Measurements from ENCODE around the gene WNT9A. TPM values are rescaled to one million over a fixed set of nuclear protein-coding genes. Genes with fewer than 3 reads are reported as not detected.
"Not testable (repeated sequence)": the region's sequence is repeated elsewhere in the genome, so short reads cannot be mapped to it uniquely, and the experiment has no call there.

The WNT9A gene
- total RNA-seq, 1 donor from 2014 or later, result 14.6 TPM

GRCh38 chr1:227910511-227911153 is 37.1 kb downstream of the WNT9A start:
- no peak for DNase-seq

GRCh38 chr1:227909923-227910328 is 37.8 kb downstream of the WNT9A start:
- DNase-seq, result not testable (repeated sequence)

- DNase-seq, result no peak
Measured at GRCh38 chr1:227909188-227909587, 38.5 kb downstream of the WNT9A start.

DNA sequence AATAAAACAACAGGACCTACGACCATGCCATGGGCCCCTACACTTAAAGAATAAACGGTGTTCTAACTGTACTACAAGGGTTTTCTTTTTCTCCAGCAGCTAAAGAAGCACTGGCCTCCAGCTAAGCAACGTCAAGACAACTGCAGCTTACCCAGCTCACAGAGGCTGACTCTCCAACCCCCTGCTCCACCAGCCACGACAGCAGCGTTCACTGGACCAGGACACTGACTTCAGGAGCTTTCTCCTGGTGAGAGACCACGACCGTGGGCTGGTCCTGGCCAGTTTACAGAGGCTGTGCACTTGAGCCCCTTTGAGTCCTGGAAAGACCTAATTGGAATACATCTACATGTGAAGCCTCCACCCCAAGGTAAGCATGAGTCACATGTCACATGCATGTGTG is 39.4 kb downstream of the WNT9A start:
- DNase-seq, result no peak

DNA sequence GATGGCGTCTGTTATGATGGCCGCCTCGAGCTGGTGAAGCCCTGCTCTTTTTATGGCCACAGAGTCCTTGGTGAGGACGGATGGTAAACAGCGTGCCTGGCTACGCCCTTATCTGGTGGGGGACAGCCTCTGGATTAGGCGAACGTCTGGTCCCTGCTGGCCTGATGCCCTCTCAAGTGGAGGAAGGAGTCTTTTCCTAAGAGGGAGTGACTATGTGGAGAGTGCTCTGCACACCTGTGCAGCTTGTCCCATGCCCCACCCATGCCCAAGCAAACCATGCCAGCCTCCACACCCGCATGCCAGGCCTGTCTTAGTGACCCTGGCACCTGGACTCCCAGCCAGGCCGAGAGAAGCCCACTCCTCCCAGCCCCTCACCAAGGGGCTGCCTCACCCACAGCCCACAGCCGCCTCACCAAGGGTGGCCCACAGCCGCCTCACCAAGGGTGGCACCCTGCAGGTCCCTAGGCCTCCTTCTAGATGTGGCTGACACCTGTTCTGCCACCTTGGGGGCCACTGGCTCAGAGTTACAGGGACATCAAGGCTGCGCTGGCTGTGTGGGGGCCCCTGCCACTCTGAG is 40.2 kb downstream of the WNT9A start:
- no peak for DNase-seq

- DNase-seq, result no peak
Measured at GRCh38 chr1:227906550-227907071, 41.1 kb downstream of the WNT9A start.

- no peak for DNase-seq
Measured at GRCh38 chr1:227905573-227906487, 41.9 kb downstream of the WNT9A start.

DNA sequence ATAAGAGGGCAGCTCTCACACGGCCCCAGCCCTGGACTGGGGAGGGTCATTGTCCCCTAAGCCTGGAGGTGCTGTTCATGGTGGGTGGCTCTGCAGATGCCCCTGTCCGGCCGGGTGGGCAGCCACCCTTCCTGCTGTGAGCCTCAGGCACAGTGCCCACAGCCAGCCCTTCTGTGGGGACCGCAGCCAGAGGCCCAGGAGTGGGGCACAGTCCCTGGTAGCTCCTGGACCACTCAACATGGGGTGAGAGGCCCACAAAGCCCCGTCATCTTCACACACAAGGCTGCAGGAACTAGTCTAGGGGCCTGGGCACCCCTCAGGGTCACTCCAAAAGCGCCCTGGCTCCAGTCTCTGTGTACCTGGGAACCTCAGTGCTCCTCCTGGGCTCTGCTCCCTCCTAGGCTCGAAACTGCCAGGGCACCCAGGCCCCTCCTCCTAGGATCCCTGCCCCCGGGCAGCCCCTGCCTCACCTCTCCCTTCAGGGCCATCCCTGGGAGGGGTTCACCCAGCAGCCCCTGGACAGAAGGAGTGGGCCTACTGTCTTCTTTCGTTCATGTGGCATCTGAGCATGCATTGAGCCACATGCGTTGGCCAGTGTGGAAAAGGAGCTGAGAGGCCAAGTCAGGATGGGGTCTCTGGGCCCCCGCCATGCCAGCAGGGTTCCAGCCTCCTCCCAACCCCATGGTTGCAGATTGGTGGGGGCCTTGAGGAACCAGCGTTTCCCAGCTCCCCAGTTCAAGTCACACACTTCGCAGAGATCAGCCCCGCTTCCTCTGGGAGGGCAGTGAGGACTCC is 43.0 kb downstream of the WNT9A start:
- DNase-seq, result no peak

- DNase-seq, result peak; percentile 78
Measured at GRCh38 chr1:227903614-227904501, 43.9 kb downstream of the WNT9A start.

DNA sequence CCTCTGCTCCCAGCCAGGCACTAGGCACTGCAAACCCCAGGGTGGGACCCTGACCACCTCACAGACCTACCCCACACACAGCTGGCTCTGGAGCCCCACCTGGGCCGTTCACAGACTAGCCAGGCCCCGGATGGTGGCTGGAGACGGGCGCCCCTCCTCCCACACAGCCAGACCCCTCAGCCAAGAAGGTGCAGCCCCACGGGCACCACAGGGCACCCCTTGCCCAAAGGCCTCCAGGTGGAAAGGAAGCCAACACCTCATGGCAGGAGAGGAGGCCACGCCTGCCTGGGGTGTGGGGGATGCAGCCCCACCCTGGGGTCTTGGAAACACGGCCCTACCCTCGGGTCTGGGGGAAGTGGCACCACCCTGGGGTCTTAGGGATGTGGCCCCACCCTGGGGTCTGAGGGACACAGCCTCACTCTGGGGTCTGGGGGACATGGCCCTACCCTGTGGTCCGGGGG is 44.6 kb downstream of the WNT9A start:
- DNase-seq, result no peak

GRCh38 chr1:227902641-227902990 is 45.1 kb downstream of the WNT9A start:
- DNase-seq, result no peak

DNA sequence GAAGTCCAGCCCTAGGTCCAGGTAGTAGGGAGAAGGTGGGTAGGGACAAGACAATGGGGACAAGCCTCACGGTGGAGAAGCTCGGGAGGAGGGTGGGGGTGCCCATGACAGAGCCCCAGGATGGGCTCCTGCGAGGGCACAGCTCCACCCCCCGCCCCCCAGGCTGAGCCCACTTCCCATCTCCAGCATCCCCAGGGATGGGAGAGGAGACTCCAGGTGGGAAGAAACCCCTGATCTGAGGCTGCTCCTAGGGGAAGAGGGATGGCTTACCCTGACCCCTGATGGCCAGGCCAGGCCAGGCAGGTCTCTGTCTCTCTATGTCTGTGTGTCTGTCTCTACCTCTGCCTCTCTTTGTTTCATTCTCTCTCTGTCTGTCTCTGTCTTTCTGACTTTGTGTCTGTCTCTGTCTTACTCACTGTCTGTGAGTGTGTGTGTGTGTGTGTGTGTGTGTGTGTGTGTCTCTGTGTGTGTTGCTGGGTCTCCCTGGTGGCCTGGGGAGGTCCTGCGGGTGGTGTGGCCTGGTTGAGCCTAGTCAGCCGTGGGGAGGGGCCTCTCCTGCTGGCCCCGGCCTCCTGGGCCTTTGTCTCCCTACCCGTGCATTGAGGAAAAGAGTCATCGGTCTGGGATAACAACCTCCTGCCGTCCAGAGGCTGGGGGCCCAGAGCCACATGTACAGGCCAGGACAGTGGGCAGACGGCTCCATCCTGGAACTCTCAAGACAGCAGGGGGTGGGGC is 45.7 kb downstream of the WNT9A start:
- no peak for DNase-seq

DNA sequence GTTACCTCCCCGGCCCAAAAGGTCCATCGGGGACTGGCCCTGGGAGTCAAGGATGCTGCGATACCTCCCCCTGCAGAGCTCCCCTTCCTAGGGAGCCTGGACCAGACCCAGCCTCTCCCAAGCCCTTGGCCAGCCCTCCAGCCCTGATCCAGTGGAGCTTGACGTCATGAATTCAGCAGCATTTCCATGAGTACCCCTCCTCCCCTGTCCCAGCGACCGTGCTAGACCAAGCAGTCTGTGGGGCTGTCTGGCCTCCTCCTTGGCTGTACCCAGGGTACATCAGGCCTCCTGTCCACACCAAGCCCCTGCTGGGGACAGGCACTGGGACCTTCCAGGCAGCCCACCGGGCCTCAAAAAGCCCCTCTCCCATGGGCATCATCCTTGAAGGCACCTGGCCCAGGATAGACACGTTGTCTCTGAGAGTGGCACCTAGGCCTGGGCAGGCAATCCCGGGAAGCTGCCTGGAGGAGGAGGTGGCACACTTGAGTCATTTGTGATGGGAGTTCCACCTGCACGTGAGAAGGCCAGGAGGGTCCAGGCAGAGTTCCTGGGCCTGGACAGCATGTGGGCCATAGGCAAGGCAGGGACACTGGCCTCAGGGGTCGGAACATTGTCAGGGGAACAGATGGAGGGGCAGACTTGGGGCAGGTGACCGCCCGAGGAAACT is 46.4 kb downstream of the WNT9A start:
- no peak for DNase-seq

GRCh38 chr1:227900571-227901051 is 47.1 kb downstream of the WNT9A start:
- DNase-seq, result no peak

DNA sequence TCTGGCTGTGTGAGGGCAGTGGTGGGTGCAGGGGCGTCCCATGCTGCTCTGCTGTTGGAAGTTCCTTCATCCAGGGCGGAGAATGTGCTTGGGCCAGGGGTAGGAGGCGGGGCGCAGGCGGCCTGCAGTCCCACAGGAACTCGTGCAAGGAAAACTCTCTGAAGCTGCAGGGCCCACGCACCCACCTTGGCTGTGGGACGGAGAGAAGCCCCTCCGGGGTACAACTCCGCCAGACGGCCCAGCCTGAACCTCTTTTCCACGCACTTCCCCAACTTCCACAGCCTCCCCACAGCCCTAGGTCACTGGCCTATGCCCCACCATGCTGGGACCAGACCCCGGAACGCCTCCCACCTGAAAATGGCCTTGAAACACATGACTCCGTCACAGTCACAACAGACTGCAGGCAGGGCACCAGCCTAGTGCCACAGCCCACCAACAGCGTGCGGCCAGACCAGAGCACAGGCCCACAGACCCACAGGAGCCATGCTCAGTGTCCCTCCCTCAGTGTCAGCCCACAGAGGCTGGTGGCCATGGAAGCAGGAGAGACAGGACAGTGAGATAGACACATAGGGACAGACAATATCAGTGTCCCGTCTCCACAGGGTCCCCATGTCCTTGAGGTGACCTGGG is 47.8 kb downstream of the WNT9A start:
- DNase-seq, result no peak

DNA sequence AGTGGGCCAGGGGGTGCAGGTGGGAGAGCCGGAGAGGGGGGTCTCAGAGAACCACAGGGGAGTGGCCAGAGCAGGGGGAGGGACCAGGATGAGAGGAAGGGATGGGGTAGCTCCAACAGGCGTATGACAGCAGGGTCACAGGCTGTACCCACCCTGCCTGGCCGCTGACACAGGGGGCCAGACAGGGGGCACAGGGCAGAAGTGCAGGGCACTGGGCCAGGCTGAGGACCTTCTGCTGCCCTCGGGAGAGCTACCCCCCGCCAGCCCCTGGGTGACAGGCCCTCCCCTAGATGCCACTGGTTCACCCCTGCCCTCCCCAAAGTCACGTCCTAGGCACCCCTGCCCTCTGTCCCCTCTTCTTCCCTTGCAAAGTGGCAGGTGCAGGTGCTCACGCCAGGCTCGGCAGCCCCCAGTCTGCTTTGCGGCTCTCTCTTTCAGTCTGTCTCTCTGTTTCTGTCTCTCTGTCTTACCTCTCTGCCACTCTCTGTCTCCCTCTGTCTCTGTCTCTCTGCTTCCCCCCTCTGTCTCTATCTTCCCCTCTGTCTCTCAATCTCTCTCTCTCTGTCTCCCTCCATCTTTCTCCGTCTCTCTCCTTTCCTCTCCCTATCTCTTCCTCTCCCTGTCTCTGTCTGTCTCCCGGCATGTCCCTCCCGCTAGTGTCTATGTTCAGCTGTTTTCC is 48.5 kb downstream of the WNT9A start:
- no peak for DNase-seq

- no peak for DNase-seq
Measured at GRCh38 chr1:227898502-227899140, 49.1 kb downstream of the WNT9A start.

Measured in tongue (tissue), 2 donors.